HG02798 (cell line): ENCODE data around the gene MYRF.

Experiments
- ATAC-seq: cut with Tn5 transposase; IDR thresholded peaks from one replicate; pipeline ENCODE4 v1.9.1; 2021; ENCODE audit warnings: mild to moderate bottlenecking; ENCODE audit not compliant: unreplicated experiment, poor library complexity

MYRF gene

DNA sequence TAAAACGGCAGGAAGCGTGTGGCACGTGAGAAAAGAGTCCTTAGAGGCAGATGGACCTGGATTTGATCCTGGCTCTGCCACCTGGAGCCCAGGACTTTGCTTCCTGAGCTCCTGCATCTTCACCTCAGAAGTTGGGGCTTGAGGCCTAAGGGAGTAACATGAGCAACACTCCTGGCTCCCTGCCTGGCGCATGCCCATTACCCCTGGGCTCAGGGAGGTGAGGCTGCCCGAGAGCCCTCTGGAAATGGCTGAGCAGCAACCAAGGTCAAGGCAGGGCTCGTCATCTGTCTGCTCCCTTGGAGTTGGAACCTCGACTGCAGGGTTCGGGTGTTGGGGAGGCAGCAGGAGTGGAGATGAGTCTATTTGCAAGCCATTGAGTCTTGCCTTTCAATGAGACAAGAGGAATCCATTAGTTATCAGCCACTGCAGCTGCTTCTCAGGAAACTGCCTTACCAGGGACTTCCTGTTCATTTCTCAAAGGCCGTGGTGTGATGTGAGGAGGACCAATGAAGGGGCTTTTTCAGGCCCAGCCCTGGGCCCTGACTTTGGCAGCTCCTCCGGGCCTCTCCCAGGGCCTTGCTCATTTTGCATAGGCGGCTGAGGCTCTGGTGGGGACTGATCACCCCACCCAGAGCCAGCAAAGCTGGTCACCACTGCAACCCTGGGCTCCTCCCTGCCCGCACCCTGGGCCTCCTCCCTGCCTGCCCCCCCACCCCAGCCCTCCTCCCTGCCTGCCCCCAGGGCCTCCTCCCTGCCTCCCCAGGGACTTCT is 82.0 kb downstream of the MYRF start:
- peak; percentile 88 for ATAC-seq

DNA sequence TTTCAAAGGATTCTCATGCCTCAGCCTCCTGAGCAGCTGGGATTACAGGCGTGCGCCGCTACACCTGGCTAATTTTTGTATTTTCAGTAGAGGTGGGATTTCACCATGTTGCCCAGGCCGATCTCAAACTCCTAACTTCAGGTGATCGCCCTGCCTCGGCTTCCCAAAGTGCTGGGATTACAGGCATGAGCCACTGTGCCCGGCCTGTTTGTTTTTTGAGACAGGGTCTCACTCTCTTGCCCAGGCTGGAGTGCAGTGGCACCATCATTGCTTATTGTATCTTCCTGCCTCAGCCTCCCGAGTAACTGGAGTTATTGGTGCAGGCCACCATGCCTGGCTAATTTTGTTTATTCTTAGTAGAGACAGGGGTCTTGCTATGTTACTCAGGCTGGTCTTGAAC is 83.8 kb downstream of the MYRF start:
- ATAC-seq = no peak

DNA sequence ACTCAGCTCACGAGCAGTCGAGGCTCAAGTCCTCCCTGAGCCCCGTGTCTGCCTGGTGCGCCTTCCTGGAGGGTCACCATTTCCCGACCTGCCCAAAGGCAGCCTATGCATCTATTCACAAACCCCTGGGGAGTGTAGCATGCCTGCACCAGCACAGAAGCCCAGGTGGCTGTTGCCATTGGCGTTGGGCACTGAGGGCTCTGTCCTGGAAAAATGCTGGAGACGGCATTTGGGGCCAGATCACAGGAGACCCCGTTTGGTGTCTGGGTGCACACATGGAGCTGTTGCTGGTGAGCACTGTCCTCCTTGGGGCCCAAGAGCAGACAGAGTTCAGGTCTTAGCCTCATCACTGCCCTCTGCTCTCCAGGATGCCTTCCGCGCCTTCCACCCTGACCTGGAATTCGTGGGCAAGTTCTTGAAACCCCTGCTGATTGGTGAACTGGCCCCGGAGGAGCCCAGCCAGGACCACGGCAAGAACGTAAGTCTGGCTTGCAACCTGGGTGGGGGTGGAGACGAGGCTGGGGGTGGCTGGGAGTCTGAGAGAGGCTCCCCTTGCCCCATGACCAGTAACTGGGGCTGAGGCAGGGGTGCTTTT is 85.1 kb downstream of the MYRF start:
- ATAC-seq = no peak
